Measurements from ENCODE around the gene TFCP2L1. TPM values are rescaled to one million over a fixed set of nuclear protein-coding genes. Genes with fewer than 3 reads are reported as not detected.

Gene TFCP2L1
- total and polyA plus RNA-seq, 2 of the 4 experiments (the other 2 are of a cell fraction): not detected

- Histone ChIP-seq H2AFZ (replicated peaks; ENCODE audit: low read length, poor library complexity) (no peak overlapping the region), H2BK5ac (ENCODE audit: low read depth, low read length, poor library complexity, severe bottlenecking) (no peak overlapping the region), H3K27me3 (ENCODE audit: control insufficient read depth, insufficient read depth, low read length) (peaks cover 19% of the 10 kb centered on the region), H3K36me3 (ENCODE audit: control insufficient read depth, insufficient read depth, low read length) (no peaks in the 10 kb centered on the region), H3K14ac (replicated peaks; ENCODE audit: low read depth, low read length) (no peak overlapping the region), H3K4me2 (ENCODE audit: low read depth, low read length) (no peak overlapping the region), H3K79me1 (ENCODE audit: low read depth in 1 of 2, low read length in 2 of 2) (no peaks in the 10 kb centered on the region), H3K27ac (ENCODE audit: insufficient read depth, low read length) (no peak overlapping the region), H2AK9ac (replicated peaks; ENCODE audit: low read depth, low read length, poor library complexity) (no peak overlapping the region), H4K8ac (ENCODE audit: low read depth in 2 of 2, low read length in 2 of 2) (no peak overlapping the region), H3K18ac (ENCODE audit: low read depth, low read length) (no peak overlapping the region), H3K4me3 (ENCODE audit: insufficient read depth, low read depth, low read length) (no peak overlapping the region), H2BK20ac (ENCODE audit: low read depth, low read length) (no peak overlapping the region), H2BK15ac (ENCODE audit: low read depth, low read length) (no peak overlapping the region), H4K20me1 (ENCODE audit: insufficient read depth, low read length) (no peaks in the 10 kb centered on the region), H3K56ac (ENCODE audit: extremely low read depth, insufficient read depth, low read length) (no peak overlapping the region), H2BK120ac (ENCODE audit: low read depth, low read length) (no peak overlapping the region), H3K4me1 (ENCODE audit: control insufficient read depth, insufficient read depth, low read length) (no peaks in the 10 kb centered on the region), H3K4ac (ENCODE audit: low read depth, low read length) (no peak overlapping the region), H4K91ac (ENCODE audit: insufficient read depth, low read depth, low read length) (no peak overlapping the region), H3K9me1 (ENCODE audit: insufficient read depth, low read length) (no peaks in the 10 kb centered on the region), H2AK5ac (ENCODE audit: low read depth, low read length) (no peak overlapping the region), H3K23ac (ENCODE audit: low read depth, low read length) (no peak overlapping the region), H3K9me3 (ENCODE audit: control insufficient read depth, insufficient read depth, low read length) (no peaks in the 10 kb centered on the region), H4K5ac (ENCODE audit: low read depth, low read length) (no peak overlapping the region), H3K9ac (ENCODE audit: low read depth, low read length) (no peak overlapping the region)
- DNase-seq (no peak), ATAC-seq (ENCODE audit: low read depth) (no peak)
- WGBS, 2 experiments (ENCODE audit: extremely low coverage in 2 of 2, insufficient read length in 1 of 2): 43% methylated on average over 4 of the region's 12 CpGs; no CpG with 5 or more reads in 1 of the 2 experiments
- BruUV-seq (replicated peaks): no TSS peak
- TF ChIP-seq BHLHE40 (IDR thresholded peaks at IDR 0.05; ENCODE audit: low read depth, low read length) (no peak), SMC3 (IDR thresholded peaks at IDR 0.05; ENCODE audit: low read depth, low read length) (no peak), CTCF (conservative IDR thresholded peaks at IDR 0.05; ENCODE audit: low read depth, low read length) (no peak), RFX5 (IDR thresholded peaks at IDR 0.05; ENCODE audit: low read depth, low read length) (no peak), MAZ (IDR thresholded peaks at IDR 0.05; ENCODE audit: borderline replicate concordance, low read depth, low read length) (no peak), ELK1 (IDR thresholded peaks at IDR 0.05; ENCODE audit: borderline replicate concordance, low read depth, low read length) (no peak), RCOR1 (IDR thresholded peaks at IDR 0.05; ENCODE audit: insufficient replicate concordance, low read length) (no peak), MXI1 (IDR thresholded peaks at IDR 0.05; ENCODE audit: borderline replicate concordance, low read depth, low read length) (no peak), CHD1 (IDR thresholded peaks at IDR 0.05; ENCODE audit: low read depth, low read length) (no peak), USF2 (IDR thresholded peaks at IDR 0.05; ENCODE audit: low read depth, low read length) (no peak), MAFK (IDR thresholded peaks at IDR 0.05; ENCODE audit: low read depth, low read length) (no peak), NFE2L2 (IDR thresholded peaks at IDR 0.05; ENCODE audit: low read depth, low read length) (no peak), FOS (IDR thresholded peaks at IDR 0.05; ENCODE audit: low read depth, low read length) (no peak), POLR2A (IDR thresholded peaks at IDR 0.05; ENCODE audit: low read depth, low read length) (no peak), RAD21 (IDR thresholded peaks at IDR 0.05; ENCODE audit: low read length) (no peak)
- CTCF ChIA-PET: no interaction called here
- POLR2A ChIA-PET (ENCODE audit: unreplicated experiment): no interaction called here
- dilution Hi-C loops (cut with HindIII; ENCODE audit: low sequenced_read_pairs, unreplicated experiment) (no loop called here), intact Hi-C loops (cut with micrococcal nuclease) (no loop called here), in situ Hi-C loops (cut with MboI; ENCODE audit: low sequenced_read_pairs) (no loop called here)
Measured at GRCh38 chr2:121260370-121261154, 24.4 kb downstream of the TFCP2L1 start.
